Measurements from ENCODE around the gene TLE4.
"Not testable (repeated sequence)": the region's sequence is repeated elsewhere in the genome, so short reads cannot be mapped to it uniquely, and the experiment has no call there.

The TLE4 gene

GRCh38 chr9:79603222-79603920 is 31.6 kb downstream of the TLE4 start:
- DNase-seq (ENCODE audit: low read depth) = peak; percentile 27

GRCh38 chr9:79604149-79604548 is 32.4 kb downstream of the TLE4 start:
- DNase-seq (ENCODE audit: low read depth) = no peak

- DNase-seq (ENCODE audit: low read depth) = no peak
Measured at GRCh38 chr9:79604921-79605562, 33.3 kb downstream of the TLE4 start.

GRCh38 chr9:79606529-79606928 is 34.8 kb downstream of the TLE4 start:
- not testable (repeated sequence) for DNase-seq (ENCODE audit: low read depth)

GRCh38 chr9:79609468-79610018 is 37.8 kb downstream of the TLE4 start:
- DNase-seq (ENCODE audit: low read depth) = peak; percentile 73

- DNase-seq (ENCODE audit: low read depth) = no peak
Measured at GRCh38 chr9:79610019-79610631, 38.4 kb downstream of the TLE4 start.

- DNase-seq (ENCODE audit: low read depth) = peak; percentile 92
Measured at GRCh38 chr9:79610791-79611614, 39.2 kb downstream of the TLE4 start.

- DNase-seq (ENCODE audit: low read depth) = no peak
Measured at GRCh38 chr9:79613145-79613544, 41.4 kb downstream of the TLE4 start.

GRCh38 chr9:79615038-79615437 is 43.3 kb downstream of the TLE4 start:
- DNase-seq (ENCODE audit: low read depth) = no peak

GRCh38 chr9:79616013-79616412 is 44.2 kb downstream of the TLE4 start:
- DNase-seq (ENCODE audit: low read depth) = peak; percentile 57

- no peak for DNase-seq (ENCODE audit: low read depth)
Measured at GRCh38 chr9:79616971-79617370, 45.2 kb downstream of the TLE4 start.

GRCh38 chr9:79617395-79617794 is 45.6 kb downstream of the TLE4 start:
- no peak for DNase-seq (ENCODE audit: low read depth)

GRCh38 chr9:79619930-79620329 is 48.2 kb downstream of the TLE4 start:
- no peak for DNase-seq (ENCODE audit: low read depth)

- no peak for DNase-seq (ENCODE audit: low read depth)
Measured at GRCh38 chr9:79621916-79622575, 50.3 kb downstream of the TLE4 start.

- DNase-seq (ENCODE audit: low read depth) = peak; percentile 18
Measured at GRCh38 chr9:79623799-79624721, 52.3 kb downstream of the TLE4 start.

- DNase-seq (ENCODE audit: low read depth) = no peak
Measured at GRCh38 chr9:79629721-79630120, 58.0 kb downstream of the TLE4 start.

- no peak for DNase-seq (ENCODE audit: low read depth)
Measured at GRCh38 chr9:79630521-79631403, 59.0 kb downstream of the TLE4 start.

- no peak for DNase-seq (ENCODE audit: low read depth)
Measured at GRCh38 chr9:79632060-79632459, 60.3 kb downstream of the TLE4 start.

GRCh38 chr9:79632705-79633104 is 60.9 kb downstream of the TLE4 start:
- DNase-seq (ENCODE audit: low read depth) = no peak

- DNase-seq (ENCODE audit: low read depth) = no peak
Measured at GRCh38 chr9:79633558-79633957, 61.8 kb downstream of the TLE4 start.
